Amniotic stem cell (primary cell): ENCODE results near the gene SCTR.

Experiments
- DNase-seq: peaks from one replicate; lab custom pipeline; 2025; lab: John Stamatoyannopoulos, UW

Gene SCTR

DNA sequence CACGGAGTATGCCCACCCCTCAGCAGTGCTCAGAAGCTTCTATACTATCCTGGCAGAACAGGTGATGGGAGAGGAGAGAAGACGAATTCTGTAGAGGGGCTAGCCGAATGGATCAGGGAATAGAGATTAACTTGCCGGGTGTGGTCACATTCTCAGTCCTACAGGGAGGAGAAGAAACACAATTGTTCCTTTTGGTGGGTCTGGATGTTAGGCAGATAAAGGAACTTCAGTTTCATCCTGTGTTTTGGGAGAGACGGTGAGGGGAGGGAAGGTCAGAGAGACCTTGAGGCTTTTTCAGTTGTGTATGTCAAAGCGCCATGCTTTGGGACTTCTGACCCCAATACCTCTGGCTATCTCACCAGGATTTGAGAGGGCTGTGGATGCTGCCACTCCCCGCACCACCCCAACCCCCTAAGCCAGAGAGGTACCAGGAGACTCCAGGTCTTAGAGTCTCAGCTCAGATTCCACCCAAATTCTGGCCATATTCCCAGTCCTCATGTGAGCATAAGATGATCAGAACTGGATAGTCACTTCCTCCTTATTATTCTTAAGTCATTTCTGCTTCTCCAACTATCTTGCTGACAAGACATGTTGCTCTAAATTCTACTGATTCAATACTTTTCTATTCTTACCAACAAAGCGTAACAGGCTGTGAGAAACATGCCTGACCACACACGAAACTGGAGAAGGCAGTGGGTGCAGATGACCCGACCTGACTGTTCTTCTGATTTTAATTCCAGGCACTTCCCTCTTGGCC is 94.9 kb downstream of the SCTR start:
- DNase-seq, result no peak

DNA sequence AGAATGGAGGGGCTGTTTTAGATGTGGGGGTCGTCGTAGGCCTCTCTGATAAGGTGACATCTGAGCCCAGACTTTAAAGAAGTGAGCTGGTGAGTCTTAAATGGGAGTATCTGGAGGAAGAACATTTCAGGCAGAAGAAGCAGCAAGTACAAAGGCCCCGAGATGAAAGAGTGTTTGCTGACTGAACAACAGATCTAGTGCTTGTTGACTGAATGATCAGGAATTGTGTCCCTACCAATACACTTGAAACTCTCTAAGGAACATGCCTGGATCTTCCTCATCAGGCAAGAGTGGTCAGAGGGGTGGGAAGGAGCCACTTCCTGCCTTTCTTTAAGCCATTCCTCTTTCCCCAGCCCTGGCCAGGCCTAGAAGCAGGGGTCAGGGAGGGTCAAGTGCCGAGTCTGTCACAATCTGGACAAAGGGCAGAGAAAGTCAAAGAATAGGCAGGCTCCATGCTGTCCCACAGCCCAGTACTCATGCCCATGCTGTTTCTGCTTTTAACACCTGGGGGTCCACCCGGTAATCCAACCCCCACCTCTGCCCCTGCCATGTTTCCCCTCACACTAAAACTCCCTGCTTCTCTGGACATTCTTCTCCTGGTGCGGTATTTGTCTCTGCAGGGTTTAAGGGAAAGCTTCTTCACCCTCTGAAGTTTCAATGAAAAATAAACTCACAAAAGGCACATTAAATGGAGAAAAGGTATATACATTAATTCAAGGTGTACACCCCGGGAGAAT is 95.6 kb downstream of the SCTR start:
- no peak for DNase-seq

DNA sequence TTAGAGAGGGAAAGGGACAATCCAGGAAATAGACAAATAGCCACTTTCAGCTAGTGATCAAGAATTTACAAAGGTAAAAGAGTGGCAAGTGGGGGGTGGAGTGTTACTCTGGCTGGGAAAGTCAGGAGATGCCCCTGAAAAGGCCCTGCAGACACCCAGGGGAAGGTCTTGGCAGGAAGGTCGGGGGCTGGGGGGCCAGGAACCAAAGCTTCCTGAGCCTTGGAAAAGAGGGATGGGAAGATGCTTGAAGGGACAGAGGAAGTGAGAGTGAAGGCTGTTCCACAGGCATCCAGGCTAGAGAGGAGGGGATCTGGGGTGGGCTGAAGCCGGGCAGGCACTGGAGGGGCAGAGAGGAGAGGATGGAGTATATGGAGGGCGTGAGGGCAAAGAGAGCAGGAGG is 96.5 kb downstream of the SCTR start:
- DNase-seq, result no peak

DNA sequence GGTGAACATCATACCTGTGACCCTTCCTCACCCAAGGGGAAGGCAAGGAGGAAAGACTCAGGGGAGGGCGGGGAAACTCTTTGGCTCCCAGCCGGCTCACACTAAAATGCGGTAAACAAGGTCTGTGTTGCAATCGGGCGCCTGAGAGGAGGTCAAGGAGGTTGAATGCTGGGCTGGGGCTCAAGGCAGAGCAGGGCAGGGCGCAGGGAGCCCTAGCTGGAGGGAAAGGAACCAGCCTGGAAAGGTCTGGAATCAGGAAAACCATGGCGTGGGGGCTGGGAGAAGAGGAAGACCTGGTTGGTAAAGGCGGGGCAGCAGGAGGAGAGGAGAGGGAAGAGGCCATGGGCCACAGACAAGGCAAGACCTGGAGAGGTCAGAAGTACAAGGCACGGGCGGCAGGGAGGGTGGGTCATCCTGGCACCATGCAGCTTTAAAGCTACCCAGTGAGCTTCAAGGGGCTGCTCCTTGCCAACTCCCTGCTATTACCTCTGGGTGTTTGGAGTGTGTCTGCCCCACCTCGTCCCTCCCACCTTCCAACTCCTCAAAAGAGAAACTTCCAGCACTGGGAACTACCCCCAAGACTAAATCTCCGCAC is 97.4 kb downstream of the SCTR start:
- DNase-seq, result no peak

DNA sequence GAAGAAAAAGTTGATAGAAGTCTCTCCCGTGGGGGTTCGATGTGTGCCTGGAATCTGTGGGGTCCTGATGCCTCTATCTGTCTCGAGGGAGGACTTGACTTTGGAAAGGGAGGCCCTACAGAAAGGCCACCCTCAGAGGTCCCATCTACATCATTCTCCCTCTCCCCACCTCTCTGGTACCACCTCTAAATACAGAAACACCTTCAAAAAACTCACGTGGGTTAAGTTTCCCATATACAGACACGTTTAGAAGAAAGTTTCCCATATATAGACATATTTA is 97.9 kb downstream of the SCTR start:
- DNase-seq, result no peak

DNA sequence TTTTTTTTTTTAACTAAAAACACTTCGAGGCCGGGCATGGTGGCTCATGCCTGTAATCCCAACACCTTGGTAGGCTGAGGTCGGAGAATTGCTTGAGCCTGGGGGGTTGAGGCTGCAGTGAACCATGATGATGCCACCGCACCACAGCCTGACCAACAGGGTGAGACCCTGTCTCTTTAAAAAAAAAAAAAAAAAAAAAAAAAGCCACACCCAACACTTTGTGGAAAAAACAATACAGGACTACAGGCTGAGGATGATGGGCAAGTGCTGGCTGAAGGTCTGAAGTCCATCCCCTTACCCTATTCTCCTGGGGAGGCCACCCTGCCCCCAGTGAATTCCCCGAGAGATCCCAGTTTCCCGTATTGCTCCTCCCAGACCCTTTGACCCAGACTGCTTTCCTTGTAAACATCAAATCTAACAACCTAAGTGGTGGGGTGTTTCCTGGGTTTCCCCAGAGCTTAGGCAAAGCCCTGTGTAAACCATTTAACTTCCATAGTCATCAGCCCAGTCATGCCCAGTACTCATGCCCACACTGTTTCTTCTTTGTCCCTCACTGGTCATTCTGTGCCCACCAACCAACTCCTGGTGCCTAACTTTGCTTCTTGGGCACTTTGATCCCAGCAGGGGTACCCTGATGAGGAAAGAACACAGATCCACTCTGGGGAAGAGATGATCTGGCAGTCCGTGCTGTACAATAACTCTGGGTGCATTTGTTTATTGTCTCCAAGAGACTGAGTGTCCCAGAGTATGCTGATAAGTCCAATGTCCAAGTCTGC is 98.5 kb downstream of the SCTR start:
- no peak for DNase-seq

DNA sequence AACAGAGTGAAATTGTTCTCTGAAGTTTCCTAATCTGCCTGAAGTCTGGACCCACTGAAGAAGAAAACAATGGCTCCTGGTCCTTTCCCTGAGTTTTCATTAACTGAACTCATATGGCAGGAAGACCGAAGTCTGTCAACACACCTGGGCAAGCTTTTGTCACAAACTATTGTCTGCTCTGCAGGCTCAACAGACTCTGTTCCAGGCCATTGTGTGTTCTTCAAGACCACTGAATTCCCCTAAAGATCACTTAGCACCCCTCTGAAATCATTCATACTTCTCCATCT is 99.2 kb downstream of the SCTR start:
- DNase-seq, result no peak

DNA sequence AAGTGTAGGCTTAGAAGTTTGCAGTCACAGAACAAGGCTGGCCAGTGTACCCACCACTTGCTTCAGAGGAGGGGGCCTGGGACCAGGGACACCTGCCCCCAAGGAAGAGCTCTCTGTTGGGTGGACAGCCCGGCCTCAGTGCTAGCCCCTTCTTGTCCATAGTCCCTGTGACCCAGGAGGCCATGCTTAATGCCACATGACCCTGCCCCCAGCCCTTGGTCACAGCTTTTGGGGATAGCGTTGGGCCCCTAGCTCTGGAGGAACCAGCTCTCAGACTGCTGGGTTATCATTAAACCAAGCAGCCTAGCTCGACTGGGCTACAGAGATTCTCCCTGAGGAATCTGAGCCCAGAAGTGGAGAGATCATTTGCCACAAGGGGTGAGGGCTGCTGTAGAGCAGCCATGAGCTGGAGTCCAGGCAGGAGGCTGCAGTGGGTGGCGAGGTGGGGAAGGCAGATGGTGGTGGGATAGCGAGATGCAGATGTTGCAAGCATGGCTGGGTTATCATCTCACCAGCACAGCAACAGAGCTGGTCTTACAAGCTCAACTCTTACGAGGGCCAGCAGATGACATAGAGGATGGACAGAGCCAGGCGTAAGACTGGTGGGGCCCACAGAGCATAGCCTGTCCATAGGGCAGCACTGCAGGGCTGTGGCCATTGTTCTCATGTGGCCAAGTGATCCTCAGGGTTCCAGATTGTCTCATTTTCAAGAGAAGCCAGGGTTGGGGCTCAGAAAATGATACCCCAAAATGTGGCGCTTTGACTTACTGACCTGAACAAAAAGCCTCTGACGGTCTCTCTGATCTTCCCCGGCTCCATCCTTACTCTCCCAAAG is 99.8 kb downstream of the SCTR start:
- no peak for DNase-seq

DNA sequence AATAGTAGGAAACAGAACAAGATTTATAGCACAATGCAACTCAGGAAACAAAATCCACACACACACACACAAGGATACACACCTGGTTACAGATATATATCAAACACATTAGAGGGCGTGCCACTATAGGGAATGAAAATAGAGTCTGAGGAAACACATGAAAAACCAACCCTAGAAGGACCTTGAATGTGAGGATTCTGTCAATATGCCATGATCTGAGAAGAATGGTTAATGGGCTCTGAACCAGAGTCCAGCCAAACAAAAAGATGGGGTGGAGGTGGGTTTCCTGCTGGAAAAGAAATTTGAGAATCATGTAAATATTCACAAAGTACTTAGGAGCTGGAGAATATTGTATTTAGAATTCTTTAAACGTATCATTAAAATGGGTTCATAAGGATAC is 100.5 kb downstream of the SCTR start:
- no peak for DNase-seq

DNA sequence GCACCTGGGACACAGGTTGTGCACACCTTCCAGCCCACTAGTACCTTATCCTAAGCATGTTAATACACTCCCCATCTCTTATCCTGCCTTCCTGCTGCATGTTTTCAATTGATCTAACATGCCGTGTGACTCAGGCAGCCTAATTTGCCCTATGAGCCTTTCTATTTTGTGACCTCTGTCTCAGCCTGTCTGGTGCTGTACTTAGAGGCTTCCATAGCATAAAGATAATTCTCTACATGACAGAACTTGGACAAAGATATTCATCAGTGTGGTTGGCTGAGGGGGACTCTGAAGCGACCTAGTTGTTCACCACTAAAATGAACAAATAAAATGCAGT is 101.2 kb downstream of the SCTR start:
- DNase-seq, result no peak

DNA sequence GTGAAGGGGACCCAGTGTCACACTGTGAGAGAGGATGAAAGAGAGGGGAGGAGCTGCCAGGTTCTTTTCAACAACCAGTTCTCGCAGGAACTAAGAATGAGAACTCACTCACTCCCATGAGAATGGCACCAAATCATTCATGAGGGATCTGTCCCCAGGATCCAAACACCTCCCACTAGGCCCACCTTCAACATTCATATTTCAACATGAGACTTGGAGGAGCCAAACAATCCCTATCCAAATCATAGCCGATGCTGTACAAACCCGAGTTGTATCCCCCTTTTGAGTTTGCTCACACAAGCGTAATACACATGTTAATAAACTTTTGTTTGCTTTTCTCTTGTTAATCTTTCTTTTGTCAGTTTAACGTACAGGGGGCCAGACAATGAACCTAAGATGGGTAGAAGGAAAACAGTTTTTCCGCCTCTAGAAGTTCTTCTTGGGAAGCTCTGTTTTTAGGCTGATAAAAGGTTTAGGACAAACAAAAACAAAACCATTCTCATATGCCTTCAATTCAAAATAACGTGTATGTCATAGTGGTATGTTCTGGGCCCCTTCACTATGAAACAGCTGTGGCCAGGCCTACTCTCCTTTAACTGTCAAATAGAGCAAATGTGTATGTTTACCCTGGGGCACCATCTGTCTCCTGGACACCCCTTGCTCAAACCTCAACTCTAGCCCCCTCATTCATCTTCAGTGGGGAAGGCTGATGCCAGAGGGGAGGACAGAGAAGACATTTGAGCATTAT is 101.7 kb downstream of the SCTR start:
- no peak for DNase-seq

DNA sequence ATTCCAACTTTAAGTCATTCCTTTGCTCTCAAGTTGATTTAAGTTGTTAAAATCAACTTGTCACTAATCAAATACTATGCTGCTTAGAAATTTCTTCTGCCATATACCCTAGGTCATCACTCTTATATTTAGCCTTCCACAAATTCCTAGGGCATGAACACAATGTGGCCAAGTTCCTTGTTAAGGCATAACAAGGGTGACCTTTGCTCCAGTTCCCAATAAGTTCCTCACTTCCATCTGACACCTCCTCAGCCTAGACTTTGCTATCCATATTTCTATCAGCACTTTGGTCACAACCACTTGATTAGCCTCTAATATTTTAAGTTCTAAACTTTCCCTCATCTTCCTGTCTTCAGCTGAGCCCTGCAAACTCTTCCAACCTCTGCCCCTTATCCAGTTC is 102.5 kb downstream of the SCTR start:
- no peak for DNase-seq

DNA sequence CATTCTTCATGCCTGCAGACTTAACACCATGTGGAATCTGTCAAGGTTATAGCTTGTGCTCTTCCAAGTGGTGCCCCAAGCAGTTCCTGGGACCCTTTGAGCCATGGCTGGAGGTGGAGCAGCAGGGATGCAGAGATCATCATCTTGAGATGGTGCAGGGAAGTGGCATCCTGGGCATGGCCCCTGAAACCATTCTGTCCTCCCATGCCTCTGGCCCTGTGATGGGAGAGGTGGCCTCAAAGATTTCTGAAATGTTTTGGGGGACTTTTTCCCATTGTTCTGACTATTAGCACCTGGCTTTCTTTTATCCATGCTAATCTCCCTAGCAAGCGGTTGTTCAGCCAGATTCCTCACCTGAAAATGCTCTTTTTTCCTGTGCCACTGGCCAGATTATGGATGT is 103.0 kb downstream of the SCTR start:
- DNase-seq, result no peak

DNA sequence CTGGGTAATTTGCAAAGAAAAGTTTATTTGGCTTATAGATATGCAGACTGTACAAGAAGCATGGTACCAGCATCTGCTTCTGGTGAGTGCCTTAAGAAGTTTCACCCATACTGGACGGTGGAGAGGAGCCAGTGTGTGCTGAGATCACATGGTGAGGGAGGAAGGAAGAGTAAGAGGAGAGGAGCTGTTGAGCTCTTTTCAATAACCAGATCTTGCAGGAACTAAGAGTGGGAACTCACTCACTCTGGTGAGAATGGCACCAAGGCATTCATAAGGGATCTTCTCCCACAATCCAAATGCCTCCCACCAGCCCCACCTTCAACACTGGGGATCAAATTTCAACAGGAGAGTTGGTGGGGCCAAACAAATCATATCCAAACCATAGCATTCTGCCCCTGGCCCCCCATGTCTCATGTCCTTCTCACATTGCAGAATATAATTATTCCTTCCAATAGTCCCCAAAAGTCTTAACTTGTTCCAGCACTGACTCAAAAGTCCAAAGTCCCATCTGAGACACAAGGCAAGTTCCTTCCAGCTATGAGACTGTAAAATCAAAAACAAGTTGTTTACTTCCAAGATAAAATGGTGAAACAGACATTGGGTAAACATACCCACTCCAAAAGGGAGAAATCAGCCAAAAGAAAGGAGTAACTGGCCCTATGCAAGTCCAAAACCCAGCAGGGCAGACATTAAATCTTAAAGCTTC is 104.3 kb downstream of the SCTR start:
- DNase-seq, result no peak

DNA sequence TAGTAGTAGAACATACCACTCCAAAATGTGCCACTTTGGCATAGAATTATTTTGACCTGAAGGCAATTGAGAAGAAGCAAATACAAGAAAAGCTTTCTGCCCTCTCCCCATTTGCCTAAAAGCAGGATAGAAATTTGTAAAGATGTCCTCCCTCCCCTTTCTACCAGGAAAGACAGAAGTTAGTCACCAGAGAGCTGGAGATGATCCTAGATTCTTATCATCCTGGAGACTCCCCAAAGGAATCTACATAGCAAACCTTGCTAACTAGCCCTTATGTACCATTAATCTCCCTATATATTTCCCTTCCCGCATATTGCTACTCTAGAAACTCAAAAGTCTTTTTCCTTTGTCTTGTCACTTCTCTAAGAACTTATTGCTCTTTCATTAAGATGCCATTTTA is 105.2 kb downstream of the SCTR start:
- DNase-seq, result no peak

DNA sequence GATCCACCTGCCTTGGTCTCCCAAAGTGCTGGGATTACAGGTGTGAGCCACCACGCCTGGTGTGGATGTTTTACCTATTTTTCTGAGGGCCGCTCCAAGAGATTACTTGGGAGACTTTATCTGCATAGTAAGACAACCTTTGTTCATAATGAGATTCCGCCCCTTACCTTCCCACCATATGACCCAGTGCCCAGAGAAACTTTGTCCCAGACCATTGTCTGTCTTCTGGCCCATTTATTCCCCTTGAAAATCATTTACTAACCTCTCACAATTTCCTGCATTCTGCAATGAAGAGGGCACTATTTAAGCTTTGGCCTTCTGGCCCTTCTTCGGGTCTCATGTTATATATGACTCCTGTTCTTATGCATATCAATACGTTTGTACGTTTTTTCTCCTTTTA is 106.4 kb downstream of the SCTR start:
- no peak for DNase-seq

DNA sequence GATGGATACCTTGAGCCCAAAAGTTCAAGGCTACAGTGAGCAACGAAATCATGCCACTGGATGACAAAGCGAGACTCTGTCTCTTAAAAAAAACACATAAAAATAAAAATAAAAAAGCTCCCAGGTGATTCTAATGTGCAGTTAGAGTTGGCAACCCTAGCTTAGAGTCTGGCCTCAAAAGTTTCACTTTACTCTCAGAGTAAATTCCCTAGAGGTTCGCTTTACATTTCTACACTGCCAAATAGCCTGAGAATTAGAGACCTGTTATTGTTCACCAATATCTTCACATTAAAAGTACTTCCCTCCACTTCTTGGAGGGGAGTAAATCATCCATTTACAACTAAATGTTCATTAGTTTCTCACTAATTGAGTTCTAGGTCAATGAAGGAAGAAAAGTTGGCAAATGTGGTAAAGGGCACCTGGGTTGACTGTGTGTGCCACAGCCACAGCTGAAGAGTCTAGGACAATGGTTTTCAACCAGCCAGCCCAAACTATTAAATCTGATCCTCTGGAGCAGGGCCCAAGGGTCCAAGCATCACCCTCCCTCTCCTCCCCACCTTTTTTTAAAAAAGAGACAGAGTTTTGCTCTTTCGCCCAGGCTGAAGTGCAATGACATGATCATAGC is 107.9 kb downstream of the SCTR start:
- no peak for DNase-seq

DNA sequence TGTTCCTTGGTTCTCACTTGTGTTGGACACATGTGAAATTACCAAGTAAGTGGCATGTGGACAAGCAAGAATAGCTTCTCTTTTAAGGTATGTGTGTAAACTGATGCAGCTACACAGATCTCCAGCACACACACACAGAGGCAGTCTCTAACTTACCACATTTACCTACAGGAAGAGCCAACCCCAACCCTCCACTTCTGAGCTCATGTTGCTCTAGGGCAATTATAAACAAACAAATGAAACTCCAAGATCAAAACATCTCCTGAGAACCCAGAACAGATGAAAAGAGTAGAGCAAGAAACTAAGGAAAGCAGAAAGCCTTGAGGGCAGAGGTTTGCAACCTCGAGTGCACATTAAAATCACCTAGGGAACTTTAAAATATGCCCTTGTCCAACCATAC is 108.7 kb downstream of the SCTR start:
- no peak for DNase-seq

DNA sequence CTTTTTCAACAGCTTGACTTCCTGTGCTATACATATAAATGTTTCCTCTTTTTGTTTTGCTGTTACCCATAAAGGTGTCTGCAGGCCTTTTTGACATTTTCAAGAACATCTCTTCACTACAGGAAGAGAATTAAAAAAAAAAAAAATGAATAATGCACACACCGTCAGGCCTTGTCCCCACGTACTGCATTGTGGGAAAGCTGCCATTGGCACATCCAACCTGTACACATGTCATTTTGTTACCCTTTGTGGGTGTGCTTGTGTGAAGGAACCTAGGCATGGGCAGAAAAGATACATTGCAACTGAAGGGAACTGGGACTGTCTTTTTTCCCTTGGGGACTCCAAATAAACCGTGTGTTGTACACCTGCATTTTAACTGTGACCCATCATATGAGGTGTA is 109.4 kb downstream of the SCTR start:
- DNase-seq, result no peak

DNA sequence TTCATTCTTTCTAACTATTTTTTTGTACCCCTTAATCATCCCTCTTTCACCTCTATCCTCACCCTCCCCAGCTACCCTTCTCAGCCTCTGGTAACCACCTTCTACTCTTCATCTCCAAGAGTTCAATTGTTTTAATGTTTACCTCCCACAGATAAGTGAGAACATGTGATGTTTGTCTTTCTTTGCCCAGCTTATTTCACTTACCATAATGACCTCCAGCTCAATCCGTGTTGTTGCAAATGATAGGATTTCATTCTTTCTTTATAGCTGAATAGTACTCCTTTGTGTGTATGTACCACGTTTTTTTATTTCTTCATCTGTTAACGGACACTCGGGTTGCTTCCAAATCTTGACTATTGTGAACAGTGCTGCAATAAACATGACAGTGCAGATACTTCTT is 114.8 kb downstream of the SCTR start:
- no peak for DNase-seq

DNA sequence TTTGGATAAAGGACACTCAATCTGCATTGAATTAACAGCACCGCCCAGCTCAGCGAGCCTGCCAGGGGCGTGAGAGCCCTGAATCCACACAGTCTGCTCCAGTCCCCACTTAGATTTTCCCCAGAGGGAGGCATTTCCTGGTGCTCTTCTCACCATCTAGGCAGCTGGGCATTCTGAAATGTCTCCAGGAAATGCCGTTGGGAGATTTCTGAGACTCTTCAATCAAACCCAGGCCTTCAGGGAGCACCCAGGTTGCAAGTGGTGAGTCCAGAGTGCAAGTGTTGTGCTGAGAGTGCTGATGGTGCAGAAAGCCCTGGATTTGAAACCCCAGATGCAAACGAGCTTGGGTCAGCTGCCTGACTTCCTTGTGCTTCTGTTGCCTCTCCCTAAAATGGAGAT is 116.1 kb downstream of the SCTR start:
- DNase-seq, result no peak
